A549 (cell line): ENCODE measurements around the gene NCAPH2.

Experiments used
- EP300 ChIP-seq, 2 experiments: fragments of >200 bp; sonication (Bioruptor Twin); formaldehyde crosslinking; IDR thresholded peaks; 2 replicates in 1 of 2; 3 replicates in 1 of 2; pipeline ENCODE4 v1.6.1; 2016 to 2017
- HOXB5 ChIP-seq: fragments of 250-450 bp; sonication (Bioruptor Pico); IDR thresholded peaks from 2 replicates; pipeline ENCODE4 v1.5.0; 2020; ENCODE audit warnings: mild to moderate bottlenecking, moderate library complexity
- MAZ ChIP-seq: fragments of 150-350 bp; IDR thresholded peaks from 2 replicates; pipeline ENCODE4 v1.6.1; 2014; ENCODE audit warnings: antibody characterized with exemption, low read depth, low read length, borderline replicate concordance
- POLR2A ChIP-seq: IDR thresholded peaks from 2 replicates; pipeline ENCODE4 v1.6.1; 2012; ENCODE audit warnings: mild to moderate bottlenecking, low read length
- RAD21 ChIP-seq, 2 experiments: fragments of >200 bp in 1 of 2; sonication (Bioruptor Twin) in 1 of 2; formaldehyde crosslinking in 1 of 2; IDR thresholded peaks in 1 of 2; conservative IDR thresholded peaks in 1 of 2; 2 replicates in 1 of 2; 3 replicates in 1 of 2; pipeline ENCODE4 v1.6.1; 2012 to 2018; ENCODE audit warnings: inconsistent platforms in 1 of 2
- TFCP2L1 ChIP-seq: fragments of 250-450 bp; sonication (Bioruptor Pico); IDR thresholded peaks from 2 replicates; pipeline ENCODE4 v1.5.0; 2021; ENCODE audit warnings: mild to moderate bottlenecking
- TF ChIP-seq, protein P1 (sequence below): fragments of >200 bp; sonication (Bioruptor Twin); formaldehyde crosslinking; IDR thresholded peaks from 3 replicates; pipeline ENCODE4 v1.5.1; 2016
- TF ChIP-seq, protein P2 (sequence below): fragments of 450-650 bp; IDR thresholded peaks from 2 replicates; pipeline ENCODE4 v1.6.1; 2014; ENCODE audit warnings: antibody characterized with exemption

DNA sequence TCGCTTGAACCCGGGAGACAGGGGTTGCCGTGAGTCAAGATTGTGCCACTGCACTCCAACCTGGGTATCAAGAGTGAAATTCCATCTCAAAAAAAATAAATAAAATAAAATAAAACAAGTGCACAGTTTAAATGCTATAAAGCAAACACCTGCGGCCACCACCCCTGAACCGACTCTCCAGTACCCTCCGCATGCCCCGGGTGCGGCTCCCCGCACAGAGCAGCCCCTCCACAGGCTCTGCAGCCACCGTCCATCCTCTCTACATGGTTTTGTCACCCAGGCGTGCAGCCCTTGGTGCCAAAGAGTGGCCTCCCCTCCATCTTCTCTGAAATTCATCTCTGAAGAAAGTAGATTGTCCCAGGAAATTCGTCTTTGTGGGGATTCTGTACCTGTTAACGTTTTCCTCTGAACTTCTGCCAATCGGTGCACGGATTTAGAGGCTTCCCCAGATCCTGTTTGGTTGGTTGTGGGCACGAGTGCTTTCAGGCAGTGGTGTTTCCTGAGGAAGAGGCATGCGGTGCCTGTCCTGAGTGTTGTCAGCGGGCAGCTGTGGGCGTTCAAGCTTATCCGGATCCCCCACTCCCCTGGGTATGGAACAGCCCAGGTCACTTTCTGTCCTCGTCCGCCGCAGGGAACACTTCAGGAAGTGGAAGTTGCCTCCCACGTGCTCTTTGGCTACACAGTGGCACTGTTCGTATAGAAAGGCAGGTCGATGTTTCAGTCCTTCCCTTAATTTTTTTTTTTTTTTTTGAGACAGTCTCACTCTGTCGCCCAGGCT lies 17.3 kb upstream of the NCAPH2 start:
- no peak for TF ChIP-seq POLR2A
- TF ChIP-seq HOXB5 (CRISPR knock-in tag), result no peak
- TF ChIP-seq, protein P1, sequence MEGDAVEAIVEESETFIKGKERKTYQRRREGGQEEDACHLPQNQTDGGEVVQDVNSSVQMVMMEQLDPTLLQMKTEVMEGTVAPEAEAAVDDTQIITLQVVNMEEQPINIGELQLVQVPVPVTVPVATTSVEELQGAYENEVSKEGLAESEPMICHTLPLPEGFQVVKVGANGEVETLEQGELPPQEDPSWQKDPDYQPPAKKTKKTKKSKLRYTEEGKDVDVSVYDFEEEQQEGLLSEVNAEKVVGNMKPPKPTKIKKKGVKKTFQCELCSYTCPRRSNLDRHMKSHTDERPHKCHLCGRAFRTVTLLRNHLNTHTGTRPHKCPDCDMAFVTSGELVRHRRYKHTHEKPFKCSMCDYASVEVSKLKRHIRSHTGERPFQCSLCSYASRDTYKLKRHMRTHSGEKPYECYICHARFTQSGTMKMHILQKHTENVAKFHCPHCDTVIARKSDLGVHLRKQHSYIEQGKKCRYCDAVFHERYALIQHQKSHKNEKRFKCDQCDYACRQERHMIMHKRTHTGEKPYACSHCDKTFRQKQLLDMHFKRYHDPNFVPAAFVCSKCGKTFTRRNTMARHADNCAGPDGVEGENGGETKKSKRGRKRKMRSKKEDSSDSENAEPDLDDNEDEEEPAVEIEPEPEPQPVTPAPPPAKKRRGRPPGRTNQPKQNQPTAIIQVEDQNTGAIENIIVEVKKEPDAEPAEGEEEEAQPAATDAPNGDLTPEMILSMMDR, result no peak
- no peak for TF ChIP-seq RAD21 (conservative IDR thresholded peaks at IDR 0.05 in 1 of 2, IDR thresholded peaks at IDR 0.05 in 1 of 2)
- no peak for TF ChIP-seq MAZ
- TF ChIP-seq, protein P2, sequence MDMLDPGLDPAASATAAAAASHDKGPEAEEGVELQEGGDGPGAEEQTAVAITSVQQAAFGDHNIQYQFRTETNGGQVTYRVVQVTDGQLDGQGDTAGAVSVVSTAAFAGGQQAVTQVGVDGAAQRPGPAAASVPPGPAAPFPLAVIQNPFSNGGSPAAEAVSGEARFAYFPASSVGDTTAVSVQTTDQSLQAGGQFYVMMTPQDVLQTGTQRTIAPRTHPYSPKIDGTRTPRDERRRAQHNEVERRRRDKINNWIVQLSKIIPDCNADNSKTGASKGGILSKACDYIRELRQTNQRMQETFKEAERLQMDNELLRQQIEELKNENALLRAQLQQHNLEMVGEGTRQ, result no peak
- no peak for TF ChIP-seq EP300 (IDR thresholded peaks at IDR 0.05)
- TF ChIP-seq TFCP2L1 (CRISPR knock-in tag), result no peak
